OCI-LY1 (cell line): ENCODE results near the gene MXRA7.
"Not testable (repeated sequence)": the region's sequence is repeated elsewhere in the genome, so short reads cannot be mapped to it uniquely, and the experiment has no call there.

ENCODE experiments used
- H2AFZ ChIP-seq: fragments of 200-600 bp; sonication (generic), shearing (Covaris generic); 2 replicates; pipeline ENCODE4 v1.6.0; 2014; ENCODE audit warnings: antibody characterized with exemption, mild to moderate bottlenecking, low read length
- H3F3A ChIP-seq: fragments of 200-600 bp; sonication (generic), shearing (Covaris generic); 2 replicates; pipeline ENCODE4 v1.6.0; 2014; ENCODE audit warnings: mild to moderate bottlenecking, antibody characterized with exemption, low read length, moderate library complexity; ENCODE audit not compliant: insufficient read depth
- H3K27ac ChIP-seq: fragments of 200-600 bp; sonication (generic); 2 replicates; pipeline ENCODE4 v1.5.1; 2014; ENCODE audit warnings: low read length, mixed run types, mild to moderate bottlenecking, low read depth; ENCODE audit not compliant: poor library complexity, severe bottlenecking
- H3K27me3 ChIP-seq: fragments of 200-600 bp; sonication (generic); 2 replicates; pipeline ENCODE4 v1.6.0; 2014; ENCODE audit warnings: antibody characterized with exemption, mild to moderate bottlenecking, low read length, moderate library complexity; ENCODE audit not compliant: insufficient read depth
- H3K36me3 ChIP-seq: fragments of 200-600 bp; sonication (generic); 2 replicates; pipeline ENCODE4 v1.6.1; 2014; ENCODE audit warnings: mild to moderate bottlenecking, antibody characterized with exemption, low read length, moderate library complexity, mixed read lengths; ENCODE audit not compliant: insufficient read depth
- H3K4me1 ChIP-seq: fragments of 200-600 bp; sonication (generic); 2 replicates; pipeline ENCODE4 v1.5.1; 2014; ENCODE audit warnings: mild to moderate bottlenecking, low read length, moderate library complexity; ENCODE audit not compliant: insufficient read depth, severe bottlenecking
- H3K4me2 ChIP-seq: fragments of 200-600 bp; sonication (generic), shearing (Covaris generic); 2 replicates; pipeline ENCODE4 v1.6.1; 2014; ENCODE audit warnings: low read length
- H3K4me3 ChIP-seq: fragments of 200-600 bp; sonication (generic); 2 replicates; pipeline ENCODE4 v1.5.1; 2014; ENCODE audit warnings: low read length, low read depth, mild to moderate bottlenecking, mixed read lengths; ENCODE audit not compliant: poor library complexity, severe bottlenecking
- H3K79me2 ChIP-seq: fragments of 200-600 bp; shearing (Covaris generic); 2 replicates; pipeline ENCODE4 v1.6.1; 2016; ENCODE audit warnings: mixed run types, low read length, mixed read lengths; ENCODE audit not compliant: insufficient read depth
- H3K9ac ChIP-seq: fragments of 200-600 bp; sonication (generic), shearing (Covaris generic); 2 replicates; pipeline ENCODE4 v1.6.1; 2014; ENCODE audit warnings: mild to moderate bottlenecking, low read length, mixed read lengths
- H3K9me2 ChIP-seq: fragments of 200-600 bp; sonication (generic), shearing (Covaris generic); 2 replicates; pipeline ENCODE4 v1.6.1; 2014; ENCODE audit warnings: low read depth, mild to moderate bottlenecking, low read length, mixed read lengths
- H3K9me3 ChIP-seq: fragments of 200-600 bp; shearing (Covaris generic); 2 replicates; pipeline ENCODE4 v1.6.1; 2014; ENCODE audit warnings: low read length, mixed read lengths
- H4K20me1 ChIP-seq: fragments of 200-600 bp; sonication (generic), shearing (Covaris generic); 2 replicates; pipeline ENCODE4 v1.6.0; 2016; ENCODE audit warnings: mild to moderate bottlenecking, low read length; ENCODE audit not compliant: insufficient read depth
- CTCF ChIP-seq: fragments of 200-600 bp; sonication (generic), shearing (Covaris generic); IDR thresholded peaks from 2 replicates; pipeline ENCODE4 v1.5.1; 2017; ENCODE audit warnings: mild to moderate bottlenecking, antibody characterized with exemption, low read length, moderate library complexity, mixed read lengths
- EZH2 ChIP-seq: fragments of 200-600 bp; sonication (generic), shearing (Covaris generic); IDR thresholded peaks from 2 replicates; pipeline ENCODE4 v1.8.0; 2017; ENCODE audit warnings: borderline replicate concordance, mixed run types, mild to moderate bottlenecking, antibody characterized with exemption, low read length, moderate library complexity, mixed read lengths

Gene MXRA7

GRCh38 chr17:76751416-76751993 is 40.7 kb upstream of the MXRA7 start:
- Histone ChIP-seq H3K9me2 (no peaks in the 10 kb centered on the region), H2AFZ (no peak overlapping the region), H3K36me3 (peaks cover 20% of the 10 kb centered on the region), H3K4me2 (no peak overlapping the region), H3F3A (no peaks in the 10 kb centered on the region), H3K27ac (no peak overlapping the region), H3K27me3 (no peaks in the 10 kb centered on the region), H3K9me3 (no peaks in the 10 kb centered on the region), H3K9ac (no peak overlapping the region), H4K20me1 (no peaks in the 10 kb centered on the region), H3K4me3 (no peak overlapping the region), H3K4me1 (peaks cover 7% of the 10 kb centered on the region), H3K79me2 (no peaks in the 10 kb centered on the region)
- TF ChIP-seq EZH2 (no peak), CTCF (no peak)

- Histone ChIP-seq H3K9ac (no peak overlapping the region), H3K9me2 (no peaks in the 10 kb centered on the region), H3K4me3 (no peak overlapping the region), H3K36me3 (peaks cover 34% of the 10 kb centered on the region), H2AFZ (no peak overlapping the region), H3K79me2 (no peaks in the 10 kb centered on the region), H3F3A (no peaks in the 10 kb centered on the region), H3K4me2 (no peak overlapping the region), H3K4me1 (peaks cover 7% of the 10 kb centered on the region), H4K20me1 (no peaks in the 10 kb centered on the region), H3K27me3 (no peaks in the 10 kb centered on the region), H3K9me3 (no peaks in the 10 kb centered on the region), H3K27ac (no peak overlapping the region)
- TF ChIP-seq EZH2 (no peak), CTCF (no peak)
Observed at GRCh38 chr17:76748657-76749056, 37.9 kb upstream of the MXRA7 start.

GRCh38 chr17:76747716-76748363 is 37.1 kb upstream of the MXRA7 start:
- H3F3A ChIP-seq: no peaks in the 10 kb centered on the region
- no peaks in the 10 kb centered on the region for H3K9me2 ChIP-seq
- no peaks in the 10 kb centered on the region for H4K20me1 ChIP-seq
- H3K4me2 ChIP-seq: no peak overlapping the region
- H3K79me2 ChIP-seq: no peaks in the 10 kb centered on the region
- peaks cover 7% of the 10 kb centered on the region for H3K4me1 ChIP-seq
- no peaks in the 10 kb centered on the region for H3K9me3 ChIP-seq
- H3K4me3 ChIP-seq: no peak overlapping the region
- H2AFZ ChIP-seq: no peak overlapping the region
- no peak for TF ChIP-seq CTCF
- TF ChIP-seq EZH2: no peak
- peaks cover 36% of the 10 kb centered on the region for H3K36me3 ChIP-seq
- H3K9ac ChIP-seq: no peak overlapping the region
- no peaks in the 10 kb centered on the region for H3K27me3 ChIP-seq
- H3K27ac ChIP-seq: no peak overlapping the region

GRCh38 chr17:76745785-76746184 is 35.0 kb upstream of the MXRA7 start:
- not testable (repeated sequence) for H3K9me3 ChIP-seq

More at GRCh38 chr17:76745785-76746184, 35.0 kb upstream of the MXRA7 start:
- not testable (repeated sequence) for H3K27me3 ChIP-seq, H2AFZ ChIP-seq, H4K20me1 ChIP-seq, H3K79me2 ChIP-seq, H3K9ac ChIP-seq, H3K9me2 ChIP-seq, H3F3A ChIP-seq, H3K4me3 ChIP-seq, H3K27ac ChIP-seq, H3K4me1 ChIP-seq, H3K4me2 ChIP-seq
- H3K36me3 ChIP-seq: peaks cover 45% of the 10 kb centered on the region
